HG02571 (cell line): Measurements from ENCODE around the gene FSTL4.

ENCODE experiments used
- ATAC-seq: cut with Tn5 transposase; IDR thresholded peaks from one replicate; pipeline ENCODE4 v1.9.1; 2021; ENCODE audit warnings: mild to moderate bottlenecking, moderate library complexity; ENCODE audit not compliant: unreplicated experiment

FSTL4 gene

GRCh38 chr5:133612249-133612860, at the start of gene FSTL4:
Gene FSTL4 (minus strand): TSS chr5:133612541.
- ATAC-seq, result no peak

GRCh38 chr5:133661389-133661788, 49.0 kb upstream of the FSTL4 start:
- no peak for ATAC-seq

- ATAC-seq, result no peak
Observed at GRCh38 chr5:133658327-133658726, 46.0 kb upstream of the FSTL4 start.

DNA sequence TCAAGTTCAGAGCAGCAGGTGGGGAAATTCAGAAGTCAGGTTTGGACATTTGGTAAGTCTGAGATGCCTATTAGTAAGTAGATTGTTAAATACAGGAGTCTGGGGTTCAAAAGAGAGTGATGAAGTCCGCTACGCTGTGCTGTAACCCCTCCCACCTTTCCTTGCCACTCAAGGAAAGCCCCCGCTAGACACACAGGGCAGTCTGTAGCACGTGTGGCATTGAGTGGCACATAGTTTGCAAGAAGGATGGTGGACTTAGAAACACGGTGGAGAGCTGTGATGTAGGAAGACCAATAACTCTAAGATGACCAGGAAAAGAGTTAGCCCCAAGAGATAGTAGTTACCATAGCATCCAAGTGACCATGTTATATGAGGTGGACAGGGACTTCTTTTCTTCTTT, 44.7 kb upstream of the FSTL4 start:
- no peak for ATAC-seq

GRCh38 chr5:133655966-133656365, 43.6 kb upstream of the FSTL4 start:
- ATAC-seq, result no peak

GRCh38 chr5:133653760-133654049, 41.4 kb upstream of the FSTL4 start:
- ATAC-seq, result no peak

DNA sequence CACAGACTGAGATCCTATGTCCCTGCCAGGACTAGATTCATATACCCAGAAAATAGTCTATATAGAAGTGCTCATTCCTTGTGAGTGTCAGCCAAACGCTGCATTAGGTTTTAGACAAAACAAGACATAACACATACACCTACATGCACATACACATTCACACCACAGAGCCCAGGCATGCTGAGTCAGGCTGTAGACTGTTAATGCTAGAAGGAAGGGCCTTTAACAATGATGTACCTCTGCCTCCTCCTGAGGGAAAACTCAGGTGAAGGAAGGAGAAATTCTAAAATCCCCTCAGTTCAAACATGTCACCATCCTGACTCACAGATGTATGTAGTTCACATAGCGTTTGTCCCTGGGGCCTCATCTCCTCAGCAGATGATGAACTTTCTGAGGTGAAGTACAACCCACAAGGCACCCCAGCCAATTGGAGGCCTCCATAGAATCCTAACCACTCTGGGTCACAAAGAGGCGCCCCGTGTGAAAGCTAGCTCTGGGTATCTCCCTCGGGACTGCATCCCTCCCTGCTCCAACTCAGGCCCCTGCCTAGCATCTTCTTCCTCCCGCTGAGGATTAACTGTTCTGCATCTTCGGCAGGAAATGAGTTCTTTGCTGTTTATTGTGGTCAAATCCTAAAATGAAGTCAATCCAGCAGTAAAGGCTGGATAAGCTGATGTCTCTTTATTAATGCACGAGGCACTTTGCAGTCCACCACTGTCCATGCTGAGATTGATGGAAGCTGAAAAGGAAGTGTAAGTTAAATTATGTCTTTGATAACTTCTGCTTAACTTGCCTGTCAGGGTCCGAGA, 40.8 kb upstream of the FSTL4 start:
- no peak for ATAC-seq

DNA sequence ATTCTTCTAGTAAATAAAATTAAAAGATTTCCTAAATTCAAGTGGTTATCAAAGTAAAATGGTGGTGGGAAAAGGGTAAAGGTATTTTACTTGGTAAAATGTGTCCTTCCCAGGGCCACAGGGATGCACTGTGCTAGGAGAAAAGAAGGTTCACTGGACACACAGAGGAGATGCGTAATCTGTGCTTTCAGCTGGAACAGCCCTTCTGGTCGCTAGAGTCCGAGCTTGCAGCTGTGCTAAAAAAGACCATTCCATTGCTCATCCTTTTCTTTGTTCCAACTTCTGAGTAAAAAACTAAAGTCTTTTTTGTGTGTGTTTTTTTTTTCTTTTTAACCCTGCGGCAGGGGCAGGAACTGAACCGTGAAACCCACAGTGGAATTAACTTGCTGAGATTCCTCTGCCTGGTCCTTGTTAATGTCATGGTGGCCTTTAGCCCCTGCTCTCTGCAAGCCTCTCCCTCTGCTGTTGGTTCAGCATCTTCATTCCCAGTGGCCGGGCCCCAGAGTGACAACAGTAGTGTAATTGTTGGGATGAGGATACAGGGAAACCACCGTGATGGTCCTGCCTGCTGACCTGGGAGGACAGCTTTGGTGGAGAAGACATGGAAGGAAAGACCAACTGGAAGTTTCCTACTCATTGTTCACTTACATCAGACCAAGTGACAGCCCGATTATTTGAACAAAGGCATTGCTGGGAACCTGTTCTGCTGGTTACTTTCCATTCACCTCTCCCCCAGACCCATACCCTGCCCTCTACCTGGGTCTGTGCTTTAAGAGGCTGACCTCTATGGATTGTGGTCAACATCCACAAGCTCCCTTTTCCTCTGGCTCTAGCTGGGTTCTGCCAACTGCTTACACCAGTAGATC, 31.9 kb upstream of the FSTL4 start:
- no peak for ATAC-seq

GRCh38 chr5:133643365-133643764, 31.0 kb upstream of the FSTL4 start:
- no peak for ATAC-seq

DNA sequence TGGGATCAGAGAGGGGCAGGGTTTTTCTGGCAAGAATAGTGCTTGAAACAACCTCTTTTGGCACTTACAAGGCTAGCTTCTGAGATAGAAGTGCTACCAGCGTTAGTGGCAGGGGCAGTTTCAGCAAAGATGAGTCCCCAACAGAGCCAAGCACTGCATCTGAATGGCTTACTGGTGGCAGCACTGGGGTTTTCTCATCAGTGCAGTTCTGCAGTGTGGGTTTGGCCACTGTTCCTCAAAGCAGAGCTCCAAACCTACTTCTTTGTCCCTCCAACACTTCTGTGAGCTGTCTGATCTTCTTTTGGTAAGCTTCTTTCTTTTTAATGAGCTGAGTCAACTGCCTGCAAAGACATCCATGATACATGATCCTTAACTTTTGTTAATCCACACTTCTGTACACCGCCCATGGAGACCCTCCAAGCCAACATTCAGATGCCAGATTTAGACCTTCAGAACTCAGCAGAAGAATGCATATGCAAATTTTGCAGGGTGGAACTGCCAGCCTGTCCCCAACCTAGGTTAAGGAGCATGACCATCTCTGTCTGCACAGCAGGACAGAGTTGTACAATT, 29.9 kb upstream of the FSTL4 start:
- ATAC-seq, result no peak

- ATAC-seq, result no peak
Observed at GRCh38 chr5:133641683-133642082, 29.3 kb upstream of the FSTL4 start.

DNA sequence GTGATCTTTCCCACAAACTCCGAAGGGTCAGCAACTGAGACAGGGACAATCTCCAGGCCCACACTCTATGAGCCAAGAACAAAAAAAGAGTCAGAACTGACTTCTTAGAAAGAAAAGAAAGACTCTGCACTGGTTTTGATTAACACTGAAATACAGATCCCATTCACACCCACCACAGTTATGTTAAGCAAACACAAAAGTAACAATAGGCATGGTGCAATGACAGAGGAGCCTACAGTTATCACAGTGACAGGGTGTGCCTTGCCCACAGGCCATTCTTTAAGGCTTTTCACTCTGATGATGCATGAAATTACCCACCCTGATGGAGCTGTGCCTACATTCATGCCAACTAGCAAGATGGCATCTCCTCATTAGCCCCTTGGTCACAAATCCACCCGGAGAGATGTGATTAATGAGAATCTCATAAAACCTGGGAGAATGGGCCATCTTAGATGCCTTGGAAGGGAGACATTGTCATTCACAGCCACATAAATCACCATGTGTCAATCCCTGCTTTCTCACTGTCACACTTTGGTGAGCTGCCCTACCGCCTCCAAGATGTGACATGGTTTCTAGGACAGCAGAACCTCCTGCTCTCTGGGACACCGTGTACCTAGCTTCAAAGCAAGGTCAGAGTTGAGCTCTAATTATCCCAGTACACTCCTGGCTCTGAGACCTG, 27.6 kb upstream of the FSTL4 start:
- ATAC-seq, result no peak

DNA sequence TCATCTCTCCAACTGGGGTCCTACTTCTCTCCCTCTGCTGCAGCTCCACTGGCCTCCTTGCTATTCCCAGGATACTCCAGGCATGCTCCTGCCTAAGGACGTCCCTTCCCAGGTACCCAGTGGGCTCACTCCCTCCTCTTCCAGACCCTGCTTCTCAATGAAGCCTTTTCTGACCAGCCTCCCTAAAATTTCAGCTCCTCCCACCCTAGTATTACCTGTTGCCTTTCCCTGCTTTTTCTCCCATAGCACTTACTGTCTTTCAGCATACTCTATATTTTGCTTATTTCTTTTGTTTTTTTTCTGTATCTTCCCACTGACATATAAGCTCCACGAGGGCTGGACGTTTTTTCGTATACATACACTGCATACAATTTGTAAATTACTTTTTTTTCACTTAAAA, 26.1 kb upstream of the FSTL4 start:
- no peak for ATAC-seq

- no peak for ATAC-seq
Observed at GRCh38 chr5:133637206-133637605, 24.9 kb upstream of the FSTL4 start.

DNA sequence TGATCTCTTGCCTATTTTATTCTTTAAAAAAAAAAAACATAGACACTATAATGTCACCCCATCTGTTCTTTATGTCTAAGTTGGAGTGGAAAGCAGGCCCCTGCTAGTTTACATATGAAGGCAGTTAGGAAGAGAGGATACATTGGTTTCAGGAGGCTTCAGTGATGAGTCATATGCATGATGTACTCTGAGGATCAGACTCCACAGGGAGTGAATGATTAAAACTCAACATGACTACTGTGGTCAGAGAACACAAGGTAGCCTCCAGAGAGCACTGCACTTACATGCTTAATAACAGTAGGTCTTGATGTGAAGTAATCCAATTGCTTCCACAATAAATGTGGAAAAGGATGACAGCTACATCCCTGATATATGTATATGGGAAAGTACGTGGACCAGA, 22.7 kb upstream of the FSTL4 start:
- no peak for ATAC-seq

DNA sequence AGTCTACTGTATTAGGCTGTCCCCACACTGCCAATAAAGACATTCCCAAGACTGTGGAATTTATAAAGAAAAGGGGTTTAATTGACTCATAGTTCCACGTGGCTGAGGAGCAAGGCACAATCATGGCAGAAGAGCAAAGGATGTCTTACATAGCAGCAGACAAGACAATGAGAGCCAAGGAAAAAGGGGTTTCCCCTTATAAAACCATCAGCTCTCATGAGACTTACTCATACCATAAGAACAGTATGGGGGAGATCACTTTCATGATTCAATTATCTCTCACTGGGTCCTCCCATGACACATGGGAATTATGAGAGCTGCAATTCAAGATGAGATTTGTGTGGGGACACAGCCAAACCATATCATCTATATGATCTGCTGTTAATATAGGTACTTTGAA, 14.8 kb upstream of the FSTL4 start:
- no peak for ATAC-seq

- no peak for ATAC-seq
Observed at GRCh38 chr5:133624316-133624715, 12.0 kb upstream of the FSTL4 start.

DNA sequence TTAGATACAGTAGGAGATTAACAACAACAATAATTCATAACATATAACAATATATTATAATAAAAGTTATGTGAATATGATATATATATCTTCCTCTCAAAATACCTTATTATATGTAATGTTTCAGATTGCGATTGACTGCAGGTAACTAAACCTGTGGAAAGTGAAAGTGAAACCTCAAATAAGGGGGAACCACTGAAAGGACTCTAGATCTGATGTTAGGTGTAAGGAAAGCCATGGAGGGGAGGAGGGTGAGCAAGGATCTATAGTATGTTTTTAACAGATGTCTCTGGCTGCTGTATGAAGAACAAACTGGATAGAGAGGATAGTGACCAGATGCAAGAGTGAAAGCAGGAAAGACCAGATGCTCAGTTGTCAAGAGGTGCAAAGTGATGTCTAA, 5.8 kb upstream of the FSTL4 start:
- ATAC-seq, result no peak

GRCh38 chr5:133613743-133614142, 1.4 kb upstream of the FSTL4 start:
- ATAC-seq, result no peak

- no peak for ATAC-seq
Observed at GRCh38 chr5:133613184-133613583, 843 bp upstream of the FSTL4 start.
